GM23338 (cell line): ENCODE measurements around the gene CCDC80. TPM values are rescaled to one million over a fixed set of nuclear protein-coding genes. Genes with fewer than 3 reads are reported as not detected.
A peak's percentile ranks its signal among the peaks of the same experiment; 100 is the strongest.

Experiments
- ATAC-seq: fragments of 200-7000 bp; cut with Tn5 transposase; 3 replicates; pipeline ENCODE4 v1.9.1; 2020
- DNase-seq: peaks from one replicate; pipeline ENCODE4 v3.0.0-alpha.2; 2015; ENCODE audit warnings: low spot score
- H2AFZ ChIP-seq: fragments of 200-600 bp; sonication (generic); 2 replicates; pipeline ENCODE4 v1.8.0; 2016; ENCODE audit warnings: antibody characterized with exemption, mild to moderate bottlenecking, moderate library complexity
- H3F3A ChIP-seq: fragments of 200-600 bp; sonication (generic); replicated peaks from 2 replicates; pipeline ENCODE4 v1.8.0; 2017; ENCODE audit warnings: antibody characterized with exemption, mixed run types, low read depth
- H3K27ac ChIP-seq: fragments of 200-600 bp; sonication (generic); 2 replicates; pipeline ENCODE4 v1.6.1; 2016; ENCODE audit warnings: low read depth
- H3K27me3 ChIP-seq: fragments of 200-600 bp; sonication (generic); 2 replicates; pipeline ENCODE4 v1.8.0; 2016; ENCODE audit warnings: mild to moderate bottlenecking, mixed run types, moderate library complexity; ENCODE audit not compliant: insufficient read depth
- H3K36me3 ChIP-seq: fragments of 200-600 bp; sonication (generic); 2 replicates; pipeline ENCODE4 v1.8.0; 2016; ENCODE audit warnings: mild to moderate bottlenecking; ENCODE audit not compliant: insufficient read depth
- H3K4me1 ChIP-seq: fragments of 200-600 bp; sonication (generic); 2 replicates; pipeline ENCODE4 v1.8.0; 2016; ENCODE audit warnings: mild to moderate bottlenecking, moderate library complexity; ENCODE audit not compliant: insufficient read depth
- H3K4me2 ChIP-seq: fragments of 200-600 bp; sonication (generic); 2 replicates; pipeline ENCODE4 v1.7.1; 2017; ENCODE audit warnings: mixed run types
- H3K4me3 ChIP-seq: fragments of 200-600 bp; sonication (generic); 2 replicates; pipeline ENCODE4 v1.6.1; 2016; ENCODE audit warnings: mixed run types
- H3K79me2 ChIP-seq: fragments of 200-600 bp; sonication (generic); replicated peaks from 2 replicates; pipeline ENCODE4 v1.8.0; 2017; ENCODE audit warnings: mild to moderate bottlenecking; ENCODE audit not compliant: insufficient read depth
- H3K9me2 ChIP-seq: fragments of 200-600 bp; sonication (generic); 2 replicates; pipeline ENCODE4 v1.8.0; 2017; ENCODE audit not compliant: insufficient read depth
- H4K20me1 ChIP-seq: fragments of 200-600 bp; sonication (generic); replicated peaks from 2 replicates; pipeline ENCODE4 v1.8.0; 2017; ENCODE audit warnings: mild to moderate bottlenecking; ENCODE audit not compliant: insufficient read depth
- H3K27ac Mint-ChIP-seq: 2 replicates; pipeline ENCODE4 v1.8.0; 2020; ENCODE audit warnings: inconsistent platforms, mild to moderate bottlenecking, moderate library complexity, mixed read lengths
- H3K27me3 Mint-ChIP-seq: 3 replicates; pipeline ENCODE4 v1.8.0; 2022; ENCODE audit warnings: low read depth, mild to moderate bottlenecking, moderate library complexity, mixed read lengths, inconsistent platforms; ENCODE audit not compliant: insufficient read depth, poor library complexity
- H3K36me3 Mint-ChIP-seq: 3 replicates; pipeline ENCODE4 v1.8.0; 2021; ENCODE audit warnings: low read depth, mild to moderate bottlenecking, inconsistent platforms, moderate library complexity, mixed read lengths
- H3K4me1 Mint-ChIP-seq: 3 replicates; pipeline ENCODE4 v1.8.0; 2020; ENCODE audit warnings: mild to moderate bottlenecking, inconsistent platforms, mixed read lengths
- H3K4me3 Mint-ChIP-seq: 3 replicates; pipeline ENCODE4 v1.8.0; 2021; ENCODE audit warnings: moderate library complexity, mild to moderate bottlenecking, inconsistent platforms, mixed read lengths
- H3K9me3 Mint-ChIP-seq: 3 replicates; pipeline ENCODE4 v1.8.0; 2020; ENCODE audit warnings: moderate library complexity, mild to moderate bottlenecking, inconsistent platforms, mixed read lengths
- CTCF ChIP-seq, 2 experiments: fragments of 200-600 bp in 1 of 2; sonication (generic) in 1 of 2; conservative IDR thresholded peaks; 2 replicates each; pipeline versions ENCODE4 v1.5.1 to v1.6.1; 2016 to 2017; ENCODE audit warnings: antibody characterized with exemption in 2 of 2, low read depth in 2 of 2, mild to moderate bottlenecking in 2 of 2, moderate library complexity in 1 of 2
- EZH2 ChIP-seq: fragments of 200-600 bp; sonication (generic); IDR thresholded peaks from one replicate; pipeline ENCODE4 v1.8.0; 2017; ENCODE audit warnings: antibody characterized with exemption, mild to moderate bottlenecking, low read depth; ENCODE audit not compliant: unreplicated experiment
- EZH2phosphoT487 ChIP-seq: fragments of 200-600 bp; sonication (generic); IDR thresholded peaks from one replicate; pipeline ENCODE4 v1.8.1; 2018; ENCODE audit warnings: antibody characterized with exemption; ENCODE audit not compliant: unreplicated experiment
- ZNF114 ChIP-seq: fragments of 250-450 bp; sonication (Bioruptor Pico); IDR thresholded peaks from 2 replicates; pipeline ENCODE4 v1.5.0; 2020; ENCODE audit warnings: mild to moderate bottlenecking, moderate library complexity
- ZNF331 ChIP-seq: fragments of 250-450 bp; sonication (Bioruptor Pico); IDR thresholded peaks from 2 replicates; pipeline ENCODE4 v1.5.0; 2020; ENCODE audit warnings: low read depth, mild to moderate bottlenecking, moderate library complexity
- polyA plus RNA-seq: library from polyadenylated mRNA; unstranded; fragments of >200 nt; fragmentation: Nextera tagmentation; extraction: Ambion mirVana; gene quantifications from 2 replicates; pipeline ENCODE4 v1.2.1, GENCODE V29; 2016
- total RNA-seq: library from RNA; depleted of rRNA; stranded (reverse); fragments of >200 nt; shearing (Covaris generic); gene quantifications from 2 replicates; pipeline ENCODE4 v1.2.3, GENCODE V29; 2014
- TF ChIP-seq, protein P1 (sequence below): fragments of 250-450 bp; sonication (Bioruptor Pico); IDR thresholded peaks from 2 replicates; pipeline ENCODE4 v1.5.0; 2020; ENCODE audit warnings: mild to moderate bottlenecking, moderate library complexity
- TF ChIP-seq, protein P2 (sequence below): IDR thresholded peaks from one replicate; pipeline ENCODE4 v1.6.1; 2018; ENCODE audit warnings: antibody characterized with exemption; ENCODE audit not compliant: unreplicated experiment

Gene CCDC80
- total and polyA plus RNA-seq, 2 experiments from 2014 or later = 5.4 to 6.7 TPM

- TF ChIP-seq, protein P1, sequence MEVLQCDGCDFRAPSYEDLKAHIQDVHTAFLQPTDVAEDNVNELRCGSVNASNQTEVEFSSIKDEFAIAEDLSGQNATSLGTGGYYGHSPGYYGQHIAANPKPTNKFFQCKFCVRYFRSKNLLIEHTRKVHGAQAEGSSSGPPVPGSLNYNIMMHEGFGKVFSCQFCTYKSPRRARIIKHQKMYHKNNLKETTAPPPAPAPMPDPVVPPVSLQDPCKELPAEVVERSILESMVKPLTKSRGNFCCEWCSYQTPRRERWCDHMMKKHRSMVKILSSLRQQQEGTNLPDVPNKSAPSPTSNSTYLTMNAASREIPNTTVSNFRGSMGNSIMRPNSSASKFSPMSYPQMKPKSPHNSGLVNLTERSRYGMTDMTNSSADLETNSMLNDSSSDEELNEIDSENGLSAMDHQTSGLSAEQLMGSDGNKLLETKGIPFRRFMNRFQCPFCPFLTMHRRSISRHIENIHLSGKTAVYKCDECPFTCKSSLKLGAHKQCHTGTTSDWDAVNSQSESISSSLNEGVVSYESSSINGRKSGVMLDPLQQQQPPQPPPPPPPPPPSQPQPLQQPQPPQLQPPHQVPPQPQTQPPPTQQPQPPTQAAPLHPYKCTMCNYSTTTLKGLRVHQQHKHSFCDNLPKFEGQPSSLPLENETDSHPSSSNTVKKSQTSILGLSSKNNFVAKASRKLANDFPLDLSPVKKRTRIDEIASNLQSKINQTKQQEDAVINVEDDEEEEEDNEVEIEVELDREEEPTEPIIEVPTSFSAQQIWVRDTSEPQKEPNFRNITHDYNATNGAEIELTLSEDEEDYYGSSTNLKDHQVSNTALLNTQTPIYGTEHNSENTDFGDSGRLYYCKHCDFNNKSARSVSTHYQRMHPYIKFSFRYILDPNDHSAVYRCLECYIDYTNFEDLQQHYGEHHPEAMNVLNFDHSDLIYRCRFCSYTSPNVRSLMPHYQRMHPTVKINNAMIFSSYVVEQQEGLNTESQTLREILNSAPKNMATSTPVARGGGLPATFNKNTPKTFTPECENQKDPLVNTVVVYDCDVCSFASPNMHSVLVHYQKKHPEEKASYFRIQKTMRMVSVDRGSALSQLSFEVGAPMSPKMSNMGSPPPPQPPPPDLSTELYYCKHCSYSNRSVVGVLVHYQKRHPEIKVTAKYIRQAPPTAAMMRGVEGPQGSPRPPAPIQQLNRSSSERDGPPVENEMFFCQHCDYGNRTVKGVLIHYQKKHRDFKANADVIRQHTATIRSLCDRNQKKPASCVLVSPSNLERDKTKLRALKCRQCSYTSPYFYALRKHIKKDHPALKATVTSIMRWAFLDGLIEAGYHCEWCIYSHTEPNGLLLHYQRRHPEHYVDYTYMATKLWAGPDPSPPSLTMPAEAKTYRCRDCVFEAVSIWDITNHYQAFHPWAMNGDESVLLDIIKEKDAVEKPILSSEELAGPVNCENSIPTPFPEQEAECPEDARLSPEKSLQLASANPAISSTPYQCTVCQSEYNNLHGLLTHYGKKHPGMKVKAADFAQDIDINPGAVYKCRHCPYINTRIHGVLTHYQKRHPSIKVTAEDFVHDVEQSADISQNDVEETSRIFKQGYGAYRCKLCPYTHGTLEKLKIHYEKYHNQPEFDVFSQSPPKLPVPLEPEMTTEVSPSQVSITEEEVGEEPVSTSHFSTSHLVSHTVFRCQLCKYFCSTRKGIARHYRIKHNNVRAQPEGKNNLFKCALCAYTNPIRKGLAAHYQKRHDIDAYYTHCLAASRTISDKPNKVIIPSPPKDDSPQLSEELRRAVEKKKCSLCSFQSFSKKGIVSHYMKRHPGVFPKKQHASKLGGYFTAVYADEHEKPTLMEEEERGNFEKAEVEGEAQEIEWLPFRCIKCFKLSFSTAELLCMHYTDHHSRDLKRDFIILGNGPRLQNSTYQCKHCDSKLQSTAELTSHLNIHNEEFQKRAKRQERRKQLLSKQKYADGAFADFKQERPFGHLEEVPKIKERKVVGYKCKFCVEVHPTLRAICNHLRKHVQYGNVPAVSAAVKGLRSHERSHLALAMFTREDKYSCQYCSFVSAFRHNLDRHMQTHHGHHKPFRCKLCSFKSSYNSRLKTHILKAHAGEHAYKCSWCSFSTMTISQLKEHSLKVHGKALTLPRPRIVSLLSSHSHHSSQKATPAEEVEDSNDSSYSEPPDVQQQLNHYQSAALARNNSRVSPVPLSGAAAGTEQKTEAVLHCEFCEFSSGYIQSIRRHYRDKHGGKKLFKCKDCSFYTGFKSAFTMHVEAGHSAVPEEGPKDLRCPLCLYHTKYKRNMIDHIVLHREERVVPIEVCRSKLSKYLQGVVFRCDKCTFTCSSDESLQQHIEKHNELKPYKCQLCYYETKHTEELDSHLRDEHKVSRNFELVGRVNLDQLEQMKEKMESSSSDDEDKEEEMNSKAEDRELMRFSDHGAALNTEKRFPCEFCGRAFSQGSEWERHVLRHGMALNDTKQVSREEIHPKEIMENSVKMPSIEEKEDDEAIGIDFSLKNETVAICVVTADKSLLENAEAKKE (CRISPR knock-in tag) = no peak
- TF ChIP-seq ZNF114 (CRISPR knock-in tag) = no peak
- TF ChIP-seq CTCF (conservative IDR thresholded peaks at IDR 0.05; ENCODE audit: low read depth in 2 of 2) = no peak
Observed at GRCh38 chr3:112629425-112629824, 11.5 kb downstream of the CCDC80 start (continued).

GRCh38 chr3:112627919-112628466 is 12.9 kb downstream of the CCDC80 start:
- no peaks in the 10 kb centered on the region for H4K20me1 ChIP-seq
- no peaks in the 10 kb centered on the region for H3K9me2 ChIP-seq
- no peak for DNase-seq
- H2AFZ ChIP-seq = peak overlapping the region; percentile 7; the same call in 1 of the 2 replicates
- H3K4me1 Mint-ChIP-seq = peaks cover 40% of the 10 kb centered on the region
- no peaks in the 10 kb centered on the region for H3K36me3 Mint-ChIP-seq
- H3K4me1 ChIP-seq = peaks cover 48% of the 10 kb centered on the region
- H3K4me2 ChIP-seq = no peak overlapping the region
- H3K27me3 Mint-ChIP-seq = no peaks in the 10 kb centered on the region
- no peak overlapping the region for H3K4me3 ChIP-seq
- no peaks in the 10 kb centered on the region for H3K9me3 Mint-ChIP-seq
- ATAC-seq = no peak
- H3K27ac ChIP-seq = no peak overlapping the region
- no peaks in the 10 kb centered on the region for H3K79me2 ChIP-seq
- H3F3A ChIP-seq = no peaks in the 10 kb centered on the region
- no peak overlapping the region for H3K4me3 Mint-ChIP-seq
- no peaks in the 10 kb centered on the region for H3K36me3 ChIP-seq
- no peak overlapping the region for H3K27ac Mint-ChIP-seq
- H3K27me3 ChIP-seq = no peaks in the 10 kb centered on the region
- TF ChIP-seq ZNF331 (CRISPR knock-in tag) = no peak
- TF ChIP-seq, protein P2, sequence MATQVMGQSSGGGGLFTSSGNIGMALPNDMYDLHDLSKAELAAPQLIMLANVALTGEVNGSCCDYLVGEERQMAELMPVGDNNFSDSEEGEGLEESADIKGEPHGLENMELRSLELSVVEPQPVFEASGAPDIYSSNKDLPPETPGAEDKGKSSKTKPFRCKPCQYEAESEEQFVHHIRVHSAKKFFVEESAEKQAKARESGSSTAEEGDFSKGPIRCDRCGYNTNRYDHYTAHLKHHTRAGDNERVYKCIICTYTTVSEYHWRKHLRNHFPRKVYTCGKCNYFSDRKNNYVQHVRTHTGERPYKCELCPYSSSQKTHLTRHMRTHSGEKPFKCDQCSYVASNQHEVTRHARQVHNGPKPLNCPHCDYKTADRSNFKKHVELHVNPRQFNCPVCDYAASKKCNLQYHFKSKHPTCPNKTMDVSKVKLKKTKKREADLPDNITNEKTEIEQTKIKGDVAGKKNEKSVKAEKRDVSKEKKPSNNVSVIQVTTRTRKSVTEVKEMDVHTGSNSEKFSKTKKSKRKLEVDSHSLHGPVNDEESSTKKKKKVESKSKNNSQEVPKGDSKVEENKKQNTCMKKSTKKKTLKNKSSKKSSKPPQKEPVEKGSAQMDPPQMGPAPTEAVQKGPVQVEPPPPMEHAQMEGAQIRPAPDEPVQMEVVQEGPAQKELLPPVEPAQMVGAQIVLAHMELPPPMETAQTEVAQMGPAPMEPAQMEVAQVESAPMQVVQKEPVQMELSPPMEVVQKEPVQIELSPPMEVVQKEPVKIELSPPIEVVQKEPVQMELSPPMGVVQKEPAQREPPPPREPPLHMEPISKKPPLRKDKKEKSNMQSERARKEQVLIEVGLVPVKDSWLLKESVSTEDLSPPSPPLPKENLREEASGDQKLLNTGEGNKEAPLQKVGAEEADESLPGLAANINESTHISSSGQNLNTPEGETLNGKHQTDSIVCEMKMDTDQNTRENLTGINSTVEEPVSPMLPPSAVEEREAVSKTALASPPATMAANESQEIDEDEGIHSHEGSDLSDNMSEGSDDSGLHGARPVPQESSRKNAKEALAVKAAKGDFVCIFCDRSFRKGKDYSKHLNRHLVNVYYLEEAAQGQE = no peak
- TF ChIP-seq ZNF114 (CRISPR knock-in tag) = no peak
- TF ChIP-seq EZH2phosphoT487 = no peak
- TF ChIP-seq EZH2 = no peak
